GM19438 (cell line): ENCODE results near the gene ATXN7L2.
"Not testable (repeated sequence)": the region's sequence is repeated elsewhere in the genome, so short reads cannot be mapped to it uniquely, and the experiment has no call there.

ENCODE experiments used
- ATAC-seq: cut with Tn5 transposase; IDR thresholded peaks from one replicate; pipeline ENCODE4 v1.9.1; 2021; ENCODE audit warnings: low read depth; ENCODE audit not compliant: unreplicated experiment

The ATXN7L2 gene

GRCh38 chr1:109483672-109484518 lies at the start of gene ATXN7L2:
TSS of gene ATXN7L2 (plus strand) at chr1:109483905. CDS start at chr1:109483954, 49 bp downstream.
- peak; percentile 79 for ATAC-seq

- no peak for ATAC-seq
Measured at GRCh38 chr1:109434484-109434883, 49.2 kb upstream of the ATXN7L2 start.

GRCh38 chr1:109438798-109439297 lies 44.9 kb upstream of the ATXN7L2 start:
- ATAC-seq: no peak

- ATAC-seq: no peak
Measured at GRCh38 chr1:109441069-109441468, 42.6 kb upstream of the ATXN7L2 start.

GRCh38 chr1:109443476-109443875 lies 40.2 kb upstream of the ATXN7L2 start:
- ATAC-seq: no peak

- no peak for ATAC-seq
Measured at GRCh38 chr1:109444346-109444745, 39.4 kb upstream of the ATXN7L2 start.

GRCh38 chr1:109445949-109446695 lies 37.6 kb upstream of the ATXN7L2 start:
- ATAC-seq: not testable (repeated sequence)

- ATAC-seq: no peak
Measured at GRCh38 chr1:109447524-109447923, 36.2 kb upstream of the ATXN7L2 start.

GRCh38 chr1:109454497-109455133 lies 29.1 kb upstream of the ATXN7L2 start:
- ATAC-seq: no peak

GRCh38 chr1:109457819-109458218 lies 25.9 kb upstream of the ATXN7L2 start:
- ATAC-seq: no peak

- no peak for ATAC-seq
Measured at GRCh38 chr1:109466125-109466451, 17.6 kb upstream of the ATXN7L2 start.

GRCh38 chr1:109466452-109467300 lies 17.0 kb upstream of the ATXN7L2 start, which contains the start of gene SYPL2:
TSS of gene SYPL2 (plus strand) at chr1:109466546. CDS start at chr1:109466844, 298 bp downstream.
- no peak for ATAC-seq

GRCh38 chr1:109467301-109467777 lies 16.4 kb upstream of the ATXN7L2 start:
- no peak for ATAC-seq

GRCh38 chr1:109468061-109468460 lies 15.6 kb upstream of the ATXN7L2 start:
- ATAC-seq: no peak

GRCh38 chr1:109468903-109469302 lies 14.8 kb upstream of the ATXN7L2 start:
- no peak for ATAC-seq

- ATAC-seq: no peak
Measured at GRCh38 chr1:109470245-109470644, 13.5 kb upstream of the ATXN7L2 start.

GRCh38 chr1:109472779-109473178 lies 10.9 kb upstream of the ATXN7L2 start:
- no peak for ATAC-seq

GRCh38 chr1:109473284-109474057 lies 10.2 kb upstream of the ATXN7L2 start:
- not testable (repeated sequence) for ATAC-seq

- no peak for ATAC-seq
Measured at GRCh38 chr1:109474697-109475096, 9.0 kb upstream of the ATXN7L2 start.
